GM23338 (cell line): Measurements from ENCODE around the gene RBM34.

Experiments
- CREB1 ChIP-seq: fragments of 250-450 bp; sonication (Bioruptor Pico); IDR thresholded peaks from 2 replicates; pipeline ENCODE4 v1.5.0; 2020; ENCODE audit warnings: low read depth, mild to moderate bottlenecking, moderate library complexity
- ETS1 ChIP-seq: IDR thresholded peaks from 2 replicates; pipeline ENCODE4 v1.6.1; 2016; ENCODE audit warnings: antibody characterized with exemption
- EZH2 ChIP-seq: fragments of 200-600 bp; sonication (generic); IDR thresholded peaks from one replicate; pipeline ENCODE4 v1.8.0; 2017; ENCODE audit warnings: antibody characterized with exemption, mild to moderate bottlenecking, low read depth; ENCODE audit not compliant: unreplicated experiment
- EZH2phosphoT487 ChIP-seq: fragments of 200-600 bp; sonication (generic); IDR thresholded peaks from one replicate; pipeline ENCODE4 v1.8.1; 2018; ENCODE audit warnings: antibody characterized with exemption; ENCODE audit not compliant: unreplicated experiment
- POLR2AphosphoS5 ChIP-seq: IDR thresholded peaks from 2 replicates; pipeline ENCODE4 v1.6.1; 2016; ENCODE audit warnings: antibody characterized with exemption, low read depth
- REST ChIP-seq: IDR thresholded peaks from one replicate; pipeline ENCODE4 v1.6.1; 2018; ENCODE audit warnings: antibody characterized with exemption; ENCODE audit not compliant: unreplicated experiment
- ZNF462 ChIP-seq: fragments of 250-450 bp; sonication (Bioruptor Pico); IDR thresholded peaks from 2 replicates; pipeline ENCODE4 v1.5.0; 2020; ENCODE audit warnings: mild to moderate bottlenecking, moderate library complexity
- TF ChIP-seq, protein P1 (sequence below), 2 experiments: fragments of 200-600 bp in 1 of 2; sonication (generic) in 1 of 2; conservative IDR thresholded peaks; 2 replicates each; pipeline versions ENCODE4 v1.5.1 to v1.6.1; 2016 to 2017; ENCODE audit warnings: antibody characterized with exemption in 2 of 2, low read depth in 2 of 2, mild to moderate bottlenecking in 2 of 2, moderate library complexity in 1 of 2

DNA sequence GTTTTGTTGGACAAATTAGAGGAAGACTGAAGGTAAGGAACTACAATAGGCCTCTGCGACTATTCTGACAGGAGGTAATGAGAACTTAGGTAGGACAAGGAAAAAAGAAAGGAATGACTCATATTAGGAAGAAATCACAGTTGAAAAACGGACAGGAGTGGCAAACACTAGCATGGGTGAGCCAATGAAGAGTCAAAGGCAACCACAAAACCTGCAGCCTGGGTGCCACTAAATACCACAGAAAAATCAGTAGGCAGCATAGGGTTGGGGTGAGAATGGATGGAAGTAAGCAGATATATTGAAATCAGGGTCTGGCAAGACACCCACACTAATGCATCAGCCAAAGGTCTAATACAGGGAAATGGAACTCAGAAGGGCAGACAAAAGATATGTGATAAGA, 10.0 kb downstream of the RBM34 start:
- TF ChIP-seq, protein P1, sequence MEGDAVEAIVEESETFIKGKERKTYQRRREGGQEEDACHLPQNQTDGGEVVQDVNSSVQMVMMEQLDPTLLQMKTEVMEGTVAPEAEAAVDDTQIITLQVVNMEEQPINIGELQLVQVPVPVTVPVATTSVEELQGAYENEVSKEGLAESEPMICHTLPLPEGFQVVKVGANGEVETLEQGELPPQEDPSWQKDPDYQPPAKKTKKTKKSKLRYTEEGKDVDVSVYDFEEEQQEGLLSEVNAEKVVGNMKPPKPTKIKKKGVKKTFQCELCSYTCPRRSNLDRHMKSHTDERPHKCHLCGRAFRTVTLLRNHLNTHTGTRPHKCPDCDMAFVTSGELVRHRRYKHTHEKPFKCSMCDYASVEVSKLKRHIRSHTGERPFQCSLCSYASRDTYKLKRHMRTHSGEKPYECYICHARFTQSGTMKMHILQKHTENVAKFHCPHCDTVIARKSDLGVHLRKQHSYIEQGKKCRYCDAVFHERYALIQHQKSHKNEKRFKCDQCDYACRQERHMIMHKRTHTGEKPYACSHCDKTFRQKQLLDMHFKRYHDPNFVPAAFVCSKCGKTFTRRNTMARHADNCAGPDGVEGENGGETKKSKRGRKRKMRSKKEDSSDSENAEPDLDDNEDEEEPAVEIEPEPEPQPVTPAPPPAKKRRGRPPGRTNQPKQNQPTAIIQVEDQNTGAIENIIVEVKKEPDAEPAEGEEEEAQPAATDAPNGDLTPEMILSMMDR (conservative IDR thresholded peaks at IDR 0.05; ENCODE audit: low read depth in 2 of 2): no peak
- TF ChIP-seq CREB1 (CRISPR knock-in tag) (no peak), EZH2phosphoT487 (no peak), REST (no peak), POLR2AphosphoS5 (no peak), EZH2 (no peak), ETS1 (no peak), ZNF462 (no peak)
